A549 (cell line): ENCODE results near the gene HTT-AS.

Source experiments
- BCL3 ChIP-seq: fragments of >200 bp; sonication (Bioruptor Twin); formaldehyde crosslinking; IDR thresholded peaks from 3 replicates; pipeline ENCODE4 v1.6.1; 2016
- CTCF ChIP-seq: fragments of >200 bp; sonication (Bioruptor Twin); formaldehyde crosslinking; IDR thresholded peaks from 3 replicates; pipeline ENCODE4 v1.5.1; 2016

GRCh38 chr4:3108211-3108610 is 33.9 kb upstream of the HTT-AS start:
- no peak for TF ChIP-seq CTCF
- TF ChIP-seq BCL3 = no peak
